Type B pancreatic cell (in vitro differentiated cells): Measurements from ENCODE around the gene WBP4. TPM values are rescaled to one million over a fixed set of nuclear protein-coding genes. Genes with fewer than 3 reads are reported as not detected.

Experiments
- DNase-seq: peaks from one replicate; pipeline ENCODE4 v3.0.0; 2021; ENCODE audit warnings: mixed read lengths; ENCODE audit not compliant: unreplicated experiment; ENCODE audit errors: extremely low spot score
- H3K27ac Mint-ChIP-seq: 2 replicates; pipeline ENCODE4 v1.8.0; 2021; ENCODE audit warnings: mild to moderate bottlenecking, mixed read lengths
- H3K27me3 Mint-ChIP-seq: 2 replicates; pipeline ENCODE4 v1.8.0; 2021; ENCODE audit warnings: mixed read lengths
- H3K36me3 Mint-ChIP-seq: 2 replicates; pipeline ENCODE4 v1.8.0; 2021; ENCODE audit warnings: mixed read lengths
- H3K4me1 Mint-ChIP-seq: one replicate; pipeline ENCODE4 v1.8.0; 2021; ENCODE audit warnings: mixed read lengths; ENCODE audit not compliant: unreplicated experiment
- H3K4me3 Mint-ChIP-seq: 2 replicates; pipeline ENCODE4 v1.8.0; 2021; ENCODE audit warnings: mild to moderate bottlenecking, mixed read lengths
- H3K9me3 Mint-ChIP-seq: 2 replicates; pipeline ENCODE4 v1.8.0; 2021; ENCODE audit warnings: mixed read lengths
- CTCF ChIP-seq: fragments of 200-600 bp; sonication (generic); conservative IDR thresholded peaks from 2 replicates; pipeline ENCODE4 v1.5.0; 2021; ENCODE audit warnings: antibody characterized with exemption, mild to moderate bottlenecking
- total RNA-seq: library from RNA; stranded (reverse); gene quantifications from 2 replicates; pipeline ENCODE4 v1.2.1, GENCODE V29; 2021; ENCODE audit warnings: low replicate concordance

Gene WBP4
- total RNA-seq, 1 donor from 2014 or later, result 7.9 TPM

- Mint-ChIP-seq H3K36me3 (peaks cover 22% of the 10 kb centered on the region), H3K27me3 (peaks cover 14% of the 10 kb centered on the region), H3K27ac (peak overlapping the region; percentile 100), H3K4me3 (peak overlapping the region; percentile 91), H3K4me1 (peaks cover 41% of the 10 kb centered on the region), H3K9me3 (no peaks in the 10 kb centered on the region)
- DNase-seq, result peak; percentile 92
- TF ChIP-seq CTCF, result no peak
Measured at GRCh38 chr13:41060724-41061074, 610 bp upstream of the WBP4 start.

GRCh38 chr13:41061914-41062837 is 867 bp downstream of the WBP4 start:
- peak overlapping the region; percentile 91 for H3K4me3 Mint-ChIP-seq
- H3K9me3 Mint-ChIP-seq, result no peaks in the 10 kb centered on the region
- TF ChIP-seq CTCF, result no peak
- peaks cover 14% of the 10 kb centered on the region for H3K27me3 Mint-ChIP-seq
- no peak for DNase-seq
- H3K36me3 Mint-ChIP-seq, result peaks cover 16% of the 10 kb centered on the region
- H3K4me1 Mint-ChIP-seq, result peaks cover 31% of the 10 kb centered on the region
- peak overlapping the region; percentile 100 for H3K27ac Mint-ChIP-seq

- Mint-ChIP-seq H3K9me3 (no peaks in the 10 kb centered on the region), H3K4me3 (peak overlapping the region; percentile 29), H3K27me3 (peaks cover 14% of the 10 kb centered on the region), H3K36me3 (peaks cover 20% of the 10 kb centered on the region), H3K4me1 (peaks cover 21% of the 10 kb centered on the region), H3K27ac (no peak overlapping the region)
- no peak for DNase-seq
- no peak for TF ChIP-seq CTCF
Measured at GRCh38 chr13:41064493-41064892, 3.2 kb downstream of the WBP4 start.

- no peak for TF ChIP-seq CTCF
- no peak overlapping the region for H3K4me3 Mint-ChIP-seq
- peaks cover 14% of the 10 kb centered on the region for H3K27me3 Mint-ChIP-seq
- H3K9me3 Mint-ChIP-seq, result no peaks in the 10 kb centered on the region
- no peak overlapping the region for H3K27ac Mint-ChIP-seq
- DNase-seq, result no peak
- H3K4me1 Mint-ChIP-seq, result peaks cover 21% of the 10 kb centered on the region
- peaks cover 22% of the 10 kb centered on the region for H3K36me3 Mint-ChIP-seq
Measured at GRCh38 chr13:41065078-41065477, 3.8 kb downstream of the WBP4 start.

GRCh38 chr13:41074523-41074922 is 13.2 kb downstream of the WBP4 start:
- no peaks in the 10 kb centered on the region for H3K27me3 Mint-ChIP-seq
- no peak overlapping the region for H3K27ac Mint-ChIP-seq
- no peak for TF ChIP-seq CTCF
- H3K4me3 Mint-ChIP-seq, result no peak overlapping the region
- peaks cover 55% of the 10 kb centered on the region for H3K36me3 Mint-ChIP-seq
- DNase-seq, result no peak
- H3K4me1 Mint-ChIP-seq, result no peaks in the 10 kb centered on the region
- H3K9me3 Mint-ChIP-seq, result peaks cover 4% of the 10 kb centered on the region
